GM18502 (cell line): Measurements from ENCODE around the gene POR.

Experiments
- ATAC-seq: cut with Tn5 transposase; IDR thresholded peaks from one replicate; pipeline ENCODE4 v1.9.1; 2021; ENCODE audit warnings: mild to moderate bottlenecking; ENCODE audit not compliant: unreplicated experiment, poor library complexity

The POR gene

DNA sequence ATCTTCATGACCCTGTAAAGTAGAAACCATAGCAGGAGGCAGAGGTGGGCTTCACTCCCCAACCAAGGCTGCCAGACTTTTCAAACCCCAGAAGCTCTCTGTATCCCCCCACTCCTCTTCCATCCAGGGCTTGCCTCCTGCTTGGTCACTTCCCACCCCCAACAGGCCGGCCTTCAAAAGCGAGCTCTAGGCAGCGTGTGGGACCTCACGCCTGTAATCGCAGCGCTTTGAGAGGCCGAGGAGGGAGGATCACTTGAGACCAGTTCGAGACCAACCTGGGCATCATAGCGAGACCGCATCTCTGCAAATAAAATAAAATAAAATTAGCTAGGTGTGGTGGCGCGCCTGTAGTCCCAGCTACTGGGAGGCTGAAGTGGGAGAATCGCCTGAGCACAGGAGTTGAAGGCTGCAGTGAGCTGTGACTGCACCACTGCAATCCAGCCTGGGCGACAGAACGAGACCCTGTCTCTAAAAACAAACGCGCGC is 743 bp upstream of the POR start:
- ATAC-seq, result no peak

DNA sequence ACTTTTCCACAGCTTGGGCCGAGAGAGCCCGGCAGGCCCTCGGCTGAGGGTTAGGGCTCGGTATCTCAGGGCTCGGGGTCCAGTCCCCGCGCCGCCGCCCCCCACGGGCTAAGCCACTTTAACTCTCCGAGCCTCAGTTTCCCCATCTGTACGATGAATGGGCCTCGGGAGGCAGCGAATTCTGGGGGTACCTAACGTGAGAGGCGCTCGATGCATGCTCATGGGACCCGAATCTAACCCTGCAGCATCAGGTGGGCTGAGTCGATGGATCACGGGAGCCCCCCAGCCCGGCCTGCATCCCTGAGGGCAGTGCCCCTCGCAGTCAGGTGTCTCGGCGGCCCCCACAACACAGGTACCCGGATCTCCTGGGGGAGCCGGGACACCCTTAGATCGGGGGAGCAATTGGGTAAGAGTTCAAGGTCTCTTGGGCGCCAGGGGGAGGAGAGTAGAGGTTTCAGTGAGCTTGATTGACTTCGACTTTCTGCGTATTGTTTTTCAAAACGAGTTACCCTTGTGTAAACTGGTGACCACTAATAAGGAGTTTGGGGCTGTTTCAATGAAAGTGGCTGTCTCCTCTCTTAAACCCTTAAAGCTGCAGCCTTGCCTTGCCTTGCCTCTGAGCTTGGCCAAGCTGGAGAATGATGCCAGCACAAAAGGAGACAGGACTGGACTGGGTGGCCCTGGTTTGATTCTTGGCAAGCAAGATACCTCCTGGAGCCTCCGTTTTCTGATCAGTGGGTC is 631 bp downstream of the POR start:
- ATAC-seq, result no peak

- ATAC-seq, result no peak
Measured at GRCh38 chr7:75916259-75916658, 1.3 kb downstream of the POR start.

GRCh38 chr7:75916685-75917634 is 2.0 kb downstream of the POR start:
- ATAC-seq, result no peak

GRCh38 chr7:75920431-75921161 is 5.6 kb downstream of the POR start:
- no peak for ATAC-seq

DNA sequence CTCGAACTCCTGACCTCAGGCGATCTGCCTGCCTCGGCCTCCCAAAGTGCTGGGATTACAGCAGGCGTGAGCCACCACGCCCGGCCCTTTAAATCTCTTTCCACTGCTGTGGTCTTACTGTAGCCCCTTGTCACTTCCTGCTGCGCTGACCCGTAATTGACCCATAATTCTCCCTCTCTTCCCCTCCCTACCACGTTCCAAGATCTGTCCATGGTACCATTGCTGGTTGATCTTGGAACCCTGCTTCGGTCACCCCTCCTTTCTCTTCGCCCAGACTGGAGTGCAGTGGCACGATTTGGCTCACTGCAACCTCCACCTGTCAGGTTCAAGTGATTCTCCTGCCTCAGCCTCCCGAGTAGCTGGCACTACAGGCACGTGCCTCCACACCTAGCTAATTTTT is 6.5 kb downstream of the POR start:
- ATAC-seq, result no peak

GRCh38 chr7:75922966-75923603 is 8.1 kb downstream of the POR start:
- ATAC-seq, result no peak

GRCh38 chr7:75924256-75924655 is 9.3 kb downstream of the POR start:
- no peak for ATAC-seq

DNA sequence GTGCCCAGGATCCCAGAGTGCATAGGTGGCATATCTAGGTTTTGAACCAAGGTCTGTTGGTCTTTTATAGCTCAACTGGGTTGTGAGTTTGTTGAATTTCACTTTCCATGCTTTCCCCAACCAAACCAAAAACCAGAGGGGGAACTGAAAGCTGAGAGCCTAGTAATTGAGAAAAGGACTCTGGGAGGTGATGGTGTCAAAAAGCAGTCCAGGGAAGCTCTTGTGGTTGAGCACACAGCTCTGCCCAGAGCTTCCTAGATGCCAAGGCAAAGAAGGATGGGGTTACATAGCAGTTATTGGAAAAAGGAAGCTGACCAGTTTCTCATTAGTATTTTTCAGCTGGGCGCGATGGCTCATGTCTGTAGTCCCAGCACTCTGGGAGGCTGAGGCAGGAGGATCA is 9.9 kb downstream of the POR start:
- ATAC-seq, result no peak

DNA sequence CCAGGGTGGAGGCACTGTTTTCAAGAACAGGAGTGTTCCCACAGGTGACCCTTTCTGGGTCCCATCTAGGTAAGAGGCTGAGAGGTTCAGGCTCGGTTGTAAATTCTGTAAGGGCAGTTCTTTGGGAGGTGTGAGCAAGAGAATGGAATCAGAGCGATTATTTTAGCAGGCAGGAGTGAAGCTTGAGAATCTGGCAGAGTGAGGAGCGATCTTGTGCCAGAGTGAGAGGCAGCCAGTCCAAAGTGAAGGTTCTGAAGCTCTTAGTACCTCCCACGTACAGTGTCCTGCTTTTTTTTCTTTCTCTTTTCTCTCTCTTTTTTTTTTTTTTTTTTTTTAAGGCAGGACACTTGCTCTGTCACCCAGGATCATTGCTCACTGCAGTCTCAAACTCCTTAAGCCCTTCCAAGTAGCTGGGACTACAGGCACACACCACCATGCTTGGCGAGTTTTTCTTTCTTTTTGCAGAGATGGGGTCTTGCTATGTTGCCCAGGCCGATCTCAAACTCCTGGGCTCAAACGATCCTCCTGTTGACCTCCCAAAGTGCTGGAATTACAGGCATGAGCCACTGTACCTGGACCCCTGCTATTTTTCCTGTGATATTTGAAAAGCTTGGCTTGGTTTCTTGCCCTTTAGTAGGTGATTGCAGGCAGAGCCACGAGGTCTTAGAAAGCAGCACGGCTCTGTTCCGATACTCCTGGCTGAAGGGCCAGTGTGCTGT is 10.9 kb downstream of the POR start:
- no peak for ATAC-seq

DNA sequence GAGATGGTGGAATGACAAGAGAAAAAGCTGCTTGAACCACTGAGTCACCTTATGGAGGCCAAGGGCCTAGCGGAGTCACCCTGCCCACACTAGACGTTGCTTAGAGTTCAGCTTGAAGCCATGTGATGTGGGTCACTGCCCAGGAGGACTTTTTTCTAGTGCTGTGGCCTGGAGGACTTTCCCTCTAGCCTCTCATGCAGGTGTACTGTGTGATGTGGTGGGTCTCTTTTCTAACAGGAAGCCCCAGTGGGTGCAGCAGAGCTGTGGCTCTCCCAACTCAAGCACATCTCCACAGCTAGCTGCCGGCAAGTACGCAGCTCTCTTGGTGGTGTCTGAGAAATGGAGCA is 13.6 kb downstream of the POR start:
- peak; percentile 47 for ATAC-seq

GRCh38 chr7:75931680-75932079 is 16.7 kb downstream of the POR start:
- ATAC-seq, result no peak

- no peak for ATAC-seq
Measured at GRCh38 chr7:75937958-75938786, 23.2 kb downstream of the POR start.

DNA sequence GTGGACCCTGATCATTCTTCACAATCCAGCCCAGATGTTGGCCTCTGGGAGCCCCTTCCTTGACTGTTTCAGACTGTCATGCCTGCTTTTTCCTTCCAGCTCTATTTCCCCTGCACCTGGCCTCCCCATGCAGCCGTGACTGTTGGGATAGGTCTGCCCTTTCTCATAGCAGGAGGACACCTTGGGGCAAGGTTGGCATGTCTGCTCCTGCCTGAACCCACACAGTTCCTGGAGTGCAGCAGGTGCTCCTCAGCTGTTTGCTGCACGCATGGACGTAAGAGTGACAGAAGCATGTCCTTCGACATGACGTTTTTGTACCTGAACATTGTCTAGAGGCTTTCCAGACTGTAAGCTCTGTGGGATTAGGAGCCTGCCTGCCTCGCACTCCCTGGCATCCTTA is 24.0 kb downstream of the POR start:
- ATAC-seq, result no peak

DNA sequence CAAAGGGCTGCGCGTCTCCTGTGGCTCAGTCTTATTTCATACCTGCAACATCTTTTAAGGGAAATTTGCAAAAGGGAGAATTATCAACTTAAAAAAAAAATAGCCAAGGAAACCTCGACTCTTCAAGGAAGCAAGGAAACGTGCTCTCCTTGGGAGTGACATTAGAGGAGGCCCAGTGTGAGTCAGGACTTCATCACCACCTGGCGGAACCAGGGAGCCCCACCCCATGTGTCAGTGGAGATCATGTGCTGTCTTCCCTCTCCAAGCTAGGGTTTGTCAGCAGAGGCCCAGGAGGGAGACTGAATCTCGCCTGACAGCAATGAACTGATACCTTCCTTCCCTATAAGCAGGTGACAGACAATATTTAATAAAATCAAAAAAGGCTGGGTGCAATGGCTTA is 28.9 kb downstream of the POR start:
- no peak for ATAC-seq

- ATAC-seq, result no peak
Measured at GRCh38 chr7:75944507-75944906, 29.6 kb downstream of the POR start.

DNA sequence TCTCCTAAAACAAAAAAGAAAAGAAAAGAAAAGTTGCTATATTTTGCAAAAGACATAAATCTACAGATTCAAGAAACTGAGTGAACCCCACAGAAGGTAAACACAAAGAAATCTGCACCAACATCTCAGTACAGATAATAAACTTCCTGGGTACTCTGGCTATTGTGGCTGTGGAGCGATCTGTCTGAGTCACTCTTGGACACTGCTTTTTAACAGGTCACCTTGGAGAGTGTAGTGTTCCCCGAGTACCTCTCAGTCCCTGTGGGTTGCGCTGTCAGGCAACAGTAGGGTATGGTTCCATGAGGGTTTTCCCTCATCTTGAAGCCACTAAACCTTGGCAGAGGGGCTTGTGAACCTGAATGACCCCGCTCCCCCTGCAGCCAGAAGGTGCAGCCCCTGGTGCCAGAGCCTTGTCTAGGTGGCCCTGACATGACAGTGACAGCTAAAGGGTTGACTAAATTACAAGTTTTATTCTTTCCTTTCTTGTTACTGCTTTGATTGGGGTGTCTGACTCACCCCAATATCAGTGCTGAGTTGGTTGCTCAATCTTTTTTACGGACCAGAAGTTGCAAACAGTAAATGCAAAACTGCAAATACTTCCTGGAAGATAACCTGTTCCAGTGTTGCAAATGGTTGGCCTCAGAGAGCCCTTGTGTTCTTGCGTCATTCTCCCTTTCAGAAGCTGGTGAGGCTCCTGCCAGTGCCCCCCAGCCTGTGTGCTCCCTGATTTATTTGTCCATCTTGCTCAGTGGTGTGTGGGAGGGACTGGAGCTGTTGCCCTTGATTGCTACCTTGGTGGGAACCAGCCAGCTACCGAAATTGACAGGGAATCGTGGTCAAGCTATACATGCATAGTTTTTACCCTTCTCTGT is 30.6 kb downstream of the POR start:
- ATAC-seq, result no peak
